Uterus (tissue), 2 donors: ENCODE results near the gene MAN1B1.

ENCODE experiments used
- POLR2A ChIP-seq, 2 donors: fragments of 450-650 bp; IDR thresholded peaks; one replicate each; pipeline ENCODE4 v1.6.1; 2016; ENCODE audit warnings: antibody characterized with exemption in 2 of 2, mild to moderate bottlenecking in 1 of 2, moderate library complexity in 1 of 2
- TF ChIP-seq, protein P1 (sequence below), 4 experiments: fragments of 200-600 bp in 2 of 4; fragments of 450-650 bp in 2 of 4; sonication (generic) in 2 of 4; IDR thresholded peaks; one replicate each; pipeline ENCODE4 v1.5.1; 2016 to 2019; ENCODE audit warnings: antibody characterized with exemption in 4 of 4, mild to moderate bottlenecking in 2 of 4, moderate library complexity in 1 of 4

DNA sequence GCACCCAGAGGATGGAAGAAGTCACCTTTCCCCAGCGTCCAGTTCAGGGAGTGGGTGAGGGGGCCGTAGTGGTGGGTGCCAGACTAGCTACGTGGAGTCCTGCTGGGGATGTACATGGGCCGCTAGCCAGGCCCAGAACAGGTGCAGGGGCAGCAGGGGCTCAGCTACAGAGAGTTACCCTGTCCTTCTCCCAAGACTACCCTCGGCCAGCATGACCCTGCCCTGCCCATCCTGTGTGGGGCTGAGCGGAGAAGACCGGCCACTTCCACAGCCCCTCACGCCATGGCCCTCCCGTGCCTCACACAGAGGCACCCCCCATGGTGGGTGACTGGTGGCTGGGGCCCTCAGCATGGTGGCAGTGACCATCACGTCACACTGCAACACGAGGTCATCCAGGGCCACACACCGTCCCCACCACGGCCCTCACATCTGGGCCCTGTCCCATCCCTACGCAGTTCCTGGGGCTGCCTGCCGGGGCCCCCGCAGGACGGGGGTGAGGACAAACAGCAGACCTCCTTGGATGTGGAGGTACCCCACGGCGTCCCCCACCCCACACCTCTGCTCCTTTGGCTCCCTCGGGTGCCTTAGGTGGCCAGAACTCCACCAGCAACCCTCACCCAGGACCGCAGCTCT lies 28.7 kb downstream of the MAN1B1 start:
- TF ChIP-seq, protein P1, sequence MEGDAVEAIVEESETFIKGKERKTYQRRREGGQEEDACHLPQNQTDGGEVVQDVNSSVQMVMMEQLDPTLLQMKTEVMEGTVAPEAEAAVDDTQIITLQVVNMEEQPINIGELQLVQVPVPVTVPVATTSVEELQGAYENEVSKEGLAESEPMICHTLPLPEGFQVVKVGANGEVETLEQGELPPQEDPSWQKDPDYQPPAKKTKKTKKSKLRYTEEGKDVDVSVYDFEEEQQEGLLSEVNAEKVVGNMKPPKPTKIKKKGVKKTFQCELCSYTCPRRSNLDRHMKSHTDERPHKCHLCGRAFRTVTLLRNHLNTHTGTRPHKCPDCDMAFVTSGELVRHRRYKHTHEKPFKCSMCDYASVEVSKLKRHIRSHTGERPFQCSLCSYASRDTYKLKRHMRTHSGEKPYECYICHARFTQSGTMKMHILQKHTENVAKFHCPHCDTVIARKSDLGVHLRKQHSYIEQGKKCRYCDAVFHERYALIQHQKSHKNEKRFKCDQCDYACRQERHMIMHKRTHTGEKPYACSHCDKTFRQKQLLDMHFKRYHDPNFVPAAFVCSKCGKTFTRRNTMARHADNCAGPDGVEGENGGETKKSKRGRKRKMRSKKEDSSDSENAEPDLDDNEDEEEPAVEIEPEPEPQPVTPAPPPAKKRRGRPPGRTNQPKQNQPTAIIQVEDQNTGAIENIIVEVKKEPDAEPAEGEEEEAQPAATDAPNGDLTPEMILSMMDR (IDR thresholded peaks at IDR 0.05), result no peak
- TF ChIP-seq POLR2A (IDR thresholded peaks at IDR 0.05), result no peak
